Hepatic stellate cell (primary cell): ENCODE results near the gene BIVM.

Source experiments
- DNase-seq: peaks from one replicate; pipeline ENCODE4 v3.0.0; 2011; ENCODE audit warnings: low spot score

Gene BIVM

DNA sequence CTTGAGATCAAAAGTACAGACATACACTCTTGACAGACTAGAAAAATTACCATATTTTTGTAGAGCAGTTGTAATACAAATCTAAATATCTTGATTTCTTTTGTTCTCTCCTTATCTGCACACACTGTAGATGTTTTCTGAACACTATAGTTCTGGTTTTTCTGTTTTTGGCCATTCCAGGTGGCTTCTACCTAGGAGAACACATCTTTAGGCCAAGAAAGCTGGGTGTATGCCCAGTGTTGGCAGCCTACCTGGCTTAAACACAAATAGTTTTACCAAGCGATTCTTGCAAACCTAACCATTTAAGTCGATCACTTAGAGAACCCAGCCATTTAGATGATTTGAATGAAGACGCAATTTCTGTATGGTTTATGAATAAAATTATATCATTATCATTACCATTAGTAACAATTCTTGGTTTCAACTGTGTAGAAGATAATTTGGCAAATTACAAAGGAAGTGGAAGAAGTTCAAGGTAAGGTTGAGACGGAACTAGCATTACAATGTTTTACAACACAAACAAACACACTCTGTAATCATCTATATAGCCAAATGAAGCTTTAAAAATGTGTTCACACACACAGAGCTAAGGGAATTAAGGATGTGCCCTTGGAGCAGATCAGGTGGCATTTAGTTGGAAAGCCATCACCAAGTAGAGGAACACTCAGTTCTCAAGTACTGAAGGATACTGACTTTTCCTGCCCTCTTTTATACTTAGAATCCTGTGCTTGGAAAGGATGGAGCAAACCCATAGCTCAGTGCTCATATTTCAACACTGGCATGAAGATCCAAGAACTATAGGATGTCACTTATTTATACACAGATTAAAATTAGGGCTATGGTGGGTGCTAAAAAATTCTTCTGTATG is 83.1 kb downstream of the BIVM start:
- DNase-seq = no peak
